BLaER1 (cell line): Measurements from ENCODE around the gene NBPF1.
A peak's percentile ranks its signal among the peaks of the same experiment; 100 is the strongest.
"Not testable (repeated sequence)": the region's sequence is repeated elsewhere in the genome, so short reads cannot be mapped to it uniquely, and the experiment has no call there.

Source experiments
- H3K27ac ChIP-seq: shearing (Covaris generic); formaldehyde crosslinking; 2 replicates; pipeline ENCODE4 v1.8.1; 2022
- H3K27me3 ChIP-seq: shearing (Covaris generic); formaldehyde crosslinking; 2 replicates; pipeline ENCODE4 v1.8.1; 2022
- H3K36me3 ChIP-seq: shearing (Covaris generic); formaldehyde crosslinking; 2 replicates; pipeline ENCODE4 v1.8.1; 2022
- H3K4me1 ChIP-seq: shearing (Covaris generic); formaldehyde crosslinking; 2 replicates; pipeline ENCODE4 v1.8.1; 2022
- H3K4me2 ChIP-seq: shearing (Covaris generic); formaldehyde crosslinking; 2 replicates; pipeline ENCODE4 v1.8.1; 2022
- H3K4me3 ChIP-seq: shearing (Covaris generic); formaldehyde crosslinking; 2 replicates; pipeline ENCODE4 v1.8.1; 2022
- H3K9ac ChIP-seq: shearing (Covaris generic); formaldehyde crosslinking; 2 replicates; pipeline ENCODE4 v1.8.1; 2022
- H3K9me3 ChIP-seq: shearing (Covaris generic); formaldehyde crosslinking; 2 replicates; pipeline ENCODE4 v1.8.1; 2022
- H4K20me1 ChIP-seq: shearing (Covaris generic); formaldehyde crosslinking; 2 replicates; pipeline ENCODE4 v1.8.1; 2022
- Cebpa-rat ChIP-seq: shearing (Covaris generic); IDR thresholded peaks from 2 replicates; pipeline ENCODE4 v1.8.1; 2022

The NBPF1 gene

DNA sequence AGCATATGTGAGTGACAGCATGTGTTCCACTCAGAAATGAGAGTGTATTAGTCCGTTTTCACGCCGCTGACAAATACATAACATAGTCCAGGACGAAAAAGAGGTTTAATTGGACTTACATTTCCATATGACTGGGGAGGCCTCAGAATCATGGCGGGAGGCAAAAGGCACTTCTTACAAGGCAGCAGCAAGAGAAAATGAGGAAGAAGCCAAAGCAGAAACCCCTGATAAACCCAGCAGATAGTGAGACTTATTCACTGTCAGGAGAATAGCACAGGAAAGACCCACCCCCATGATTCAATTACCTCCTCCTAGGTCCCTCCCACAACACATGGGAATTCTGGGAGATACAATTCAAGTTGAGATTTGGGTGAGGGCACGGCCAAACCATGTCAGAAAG lies 75.8 kb downstream of the NBPF1 start:
- H3K4me3 ChIP-seq, H3K27ac ChIP-seq, H3K36me3 ChIP-seq, H4K20me1 ChIP-seq, H3K9ac ChIP-seq: not testable (repeated sequence)
- Histone ChIP-seq H3K4me1 (peaks cover 25% of the 10 kb centered on the region), H3K4me2 (peak overlapping the region; percentile 53), H3K9me3 (peaks cover 14% of the 10 kb centered on the region), H3K27me3 (peaks cover 16% of the 10 kb centered on the region)

DNA sequence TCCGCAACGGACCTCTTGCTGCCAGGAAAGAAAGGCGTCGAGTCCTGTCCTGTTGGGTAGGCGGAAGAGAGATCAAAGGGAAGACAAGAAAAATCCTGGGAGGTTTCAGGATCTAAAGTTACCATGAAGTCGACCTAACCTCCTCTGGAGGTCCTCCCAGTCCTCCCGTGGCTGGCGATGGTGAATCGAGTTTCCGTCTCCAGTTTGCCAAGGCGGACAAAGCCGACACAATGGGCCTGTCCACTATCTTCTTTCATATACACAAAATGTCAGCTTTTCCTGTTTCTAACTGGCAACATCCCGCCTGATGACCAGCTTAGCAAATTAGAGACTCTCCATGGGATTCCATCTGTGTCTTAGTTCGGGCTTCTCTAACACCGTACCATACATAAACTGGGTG lies 76.6 kb downstream of the NBPF1 start:
- H3K27me3 ChIP-seq, result peaks cover 16% of the 10 kb centered on the region
- H3K9ac ChIP-seq, H3K36me3 ChIP-seq, H3K27ac ChIP-seq, H3K4me3 ChIP-seq, H4K20me1 ChIP-seq: not testable (repeated sequence)
- H3K4me2 ChIP-seq, result peak overlapping the region; percentile 52
- H3K9me3 ChIP-seq, result peaks cover 14% of the 10 kb centered on the region
- H3K4me1 ChIP-seq, result peaks cover 25% of the 10 kb centered on the region

DNA sequence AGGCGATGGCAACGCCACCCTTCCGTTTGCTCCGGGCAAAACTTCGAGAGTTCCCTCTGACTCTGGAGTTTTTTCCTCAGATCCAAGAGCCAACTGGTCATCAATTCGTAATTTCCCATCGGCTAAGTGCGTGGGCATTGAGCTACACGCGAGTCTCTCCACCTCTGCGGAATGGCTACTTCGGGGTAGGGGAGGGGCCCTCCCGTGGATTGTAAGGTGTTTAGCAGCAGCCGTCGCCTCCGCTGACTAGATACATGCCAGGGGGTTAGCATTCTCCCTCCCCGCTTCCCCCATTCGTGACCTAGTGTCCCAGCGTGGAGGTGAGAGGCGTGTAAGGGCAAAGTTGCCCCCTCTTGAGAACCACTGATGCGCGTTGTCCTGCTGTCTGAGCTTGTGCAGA lies 77.5 kb downstream of the NBPF1 start:
- not testable (repeated sequence) for H3K4me2 ChIP-seq, H3K4me3 ChIP-seq

GRCh38 chr1:16535487-16535886 lies 77.9 kb downstream of the NBPF1 start:
- Histone ChIP-seq H3K9me3 (peaks cover 14% of the 10 kb centered on the region), H3K4me1 (peaks cover 21% of the 10 kb centered on the region), H3K27me3 (peaks cover 16% of the 10 kb centered on the region)
- H3K27ac ChIP-seq, H3K4me2 ChIP-seq, H3K36me3 ChIP-seq, H3K4me3 ChIP-seq, H3K9ac ChIP-seq, H4K20me1 ChIP-seq: not testable (repeated sequence)

More for the DNA sequence above, 77.5 kb downstream of the NBPF1 start:
- H4K20me1 ChIP-seq, H3K36me3 ChIP-seq, H3K9ac ChIP-seq, H3K27ac ChIP-seq: not testable (repeated sequence)
- Histone ChIP-seq H3K4me1 (peaks cover 25% of the 10 kb centered on the region), H3K9me3 (peaks cover 14% of the 10 kb centered on the region), H3K27me3 (peaks cover 16% of the 10 kb centered on the region)

DNA sequence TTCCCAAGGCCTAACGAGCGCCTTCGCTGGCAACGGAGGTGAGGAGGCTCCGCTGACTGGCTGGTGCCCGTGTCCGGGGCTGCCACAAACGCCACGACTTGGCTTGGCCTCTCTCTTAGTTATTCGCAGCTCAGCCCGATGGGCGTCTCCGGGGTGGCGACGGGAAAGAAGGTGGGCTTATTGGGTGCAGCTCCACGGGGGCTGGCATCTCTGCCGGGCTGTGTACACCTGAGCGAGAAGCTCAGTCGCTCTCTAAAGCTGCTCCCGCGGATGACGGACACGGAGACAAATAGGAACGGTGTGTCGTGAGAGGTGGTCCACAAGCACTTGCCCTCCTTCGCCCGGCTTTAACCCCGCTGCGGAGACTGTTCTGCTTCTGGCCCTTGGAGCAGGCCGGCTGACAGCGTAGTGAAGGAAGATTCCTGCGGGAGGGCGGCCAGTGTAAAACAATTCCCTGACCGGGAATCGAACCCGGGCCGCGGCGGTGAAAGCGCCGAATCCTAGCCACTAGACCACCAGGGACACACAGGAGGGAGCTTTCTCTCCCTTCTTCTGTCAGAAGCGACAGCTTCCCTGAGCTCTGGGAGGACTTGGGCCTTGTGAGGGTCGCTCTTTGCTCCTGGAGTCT lies 78.4 kb downstream of the NBPF1 start:
- not testable (repeated sequence) for H3K9ac ChIP-seq, H3K4me3 ChIP-seq, H3K36me3 ChIP-seq, H3K27ac ChIP-seq, H3K4me2 ChIP-seq, H4K20me1 ChIP-seq
- Histone ChIP-seq H3K9me3 (peaks cover 14% of the 10 kb centered on the region), H3K27me3 (peaks cover 16% of the 10 kb centered on the region), H3K4me1 (peaks cover 15% of the 10 kb centered on the region)

GRCh38 chr1:16534239-16534828 lies 79.0 kb downstream of the NBPF1 start:
- H3K4me2 ChIP-seq, result not testable (repeated sequence)

GRCh38 chr1:16532235-16532991 lies 81.0 kb downstream of the NBPF1 start:
- not testable (repeated sequence) for H3K27ac ChIP-seq, H3K9ac ChIP-seq, H3K4me2 ChIP-seq, H4K20me1 ChIP-seq, H3K36me3 ChIP-seq, H3K4me1 ChIP-seq, H3K4me3 ChIP-seq
- Histone ChIP-seq H3K9me3 (peaks cover 14% of the 10 kb centered on the region), H3K27me3 (peaks cover 16% of the 10 kb centered on the region)

More at GRCh38 chr1:16534239-16534828, 79.0 kb downstream of the NBPF1 start:
- not testable (repeated sequence) for H3K4me3 ChIP-seq, H3K9ac ChIP-seq, H4K20me1 ChIP-seq, H3K27ac ChIP-seq, H3K36me3 ChIP-seq
- Histone ChIP-seq H3K27me3 (peaks cover 16% of the 10 kb centered on the region), H3K9me3 (peaks cover 14% of the 10 kb centered on the region), H3K4me1 (peaks cover 15% of the 10 kb centered on the region)

- H3K4me3 ChIP-seq, H3K4me2 ChIP-seq, H3K9me3 ChIP-seq, H3K4me1 ChIP-seq, H3K27me3 ChIP-seq, H3K27ac ChIP-seq, H3K36me3 ChIP-seq, H3K9ac ChIP-seq, H4K20me1 ChIP-seq: not testable (repeated sequence)
Observed at GRCh38 chr1:16528338-16528737, 85.0 kb downstream of the NBPF1 start.

GRCh38 chr1:16525769-16526168 lies 87.6 kb downstream of the NBPF1 start:
- H3K27ac ChIP-seq, H3K9ac ChIP-seq, H3K9me3 ChIP-seq, H3K4me3 ChIP-seq, H3K4me2 ChIP-seq, H3K4me1 ChIP-seq, H3K27me3 ChIP-seq, H3K36me3 ChIP-seq, H4K20me1 ChIP-seq: not testable (repeated sequence)

GRCh38 chr1:16521679-16522078 lies 91.7 kb downstream of the NBPF1 start:
- not testable (repeated sequence) for H3K4me3 ChIP-seq, H3K4me1 ChIP-seq, H3K9ac ChIP-seq, H3K4me2 ChIP-seq, H3K9me3 ChIP-seq, H3K36me3 ChIP-seq, H4K20me1 ChIP-seq, H3K27ac ChIP-seq, H3K27me3 ChIP-seq

- Histone ChIP-seq H3K36me3 (no peaks in the 10 kb centered on the region), H3K27me3 (peaks cover 5% of the 10 kb centered on the region; the same call in 1 of the 2 replicates), H3K9me3 (no peaks in the 10 kb centered on the region), H3K4me1 (no peaks in the 10 kb centered on the region), H4K20me1 (no peaks in the 10 kb centered on the region), H3K4me3 (no peak overlapping the region), H3K9ac (no peak overlapping the region), H3K27ac (no peak overlapping the region), H3K4me2 (no peak overlapping the region)
- no peak for TF ChIP-seq Cebpa-rat
Observed at GRCh38 chr1:16521288-16521583, 92.1 kb downstream of the NBPF1 start.

DNA sequence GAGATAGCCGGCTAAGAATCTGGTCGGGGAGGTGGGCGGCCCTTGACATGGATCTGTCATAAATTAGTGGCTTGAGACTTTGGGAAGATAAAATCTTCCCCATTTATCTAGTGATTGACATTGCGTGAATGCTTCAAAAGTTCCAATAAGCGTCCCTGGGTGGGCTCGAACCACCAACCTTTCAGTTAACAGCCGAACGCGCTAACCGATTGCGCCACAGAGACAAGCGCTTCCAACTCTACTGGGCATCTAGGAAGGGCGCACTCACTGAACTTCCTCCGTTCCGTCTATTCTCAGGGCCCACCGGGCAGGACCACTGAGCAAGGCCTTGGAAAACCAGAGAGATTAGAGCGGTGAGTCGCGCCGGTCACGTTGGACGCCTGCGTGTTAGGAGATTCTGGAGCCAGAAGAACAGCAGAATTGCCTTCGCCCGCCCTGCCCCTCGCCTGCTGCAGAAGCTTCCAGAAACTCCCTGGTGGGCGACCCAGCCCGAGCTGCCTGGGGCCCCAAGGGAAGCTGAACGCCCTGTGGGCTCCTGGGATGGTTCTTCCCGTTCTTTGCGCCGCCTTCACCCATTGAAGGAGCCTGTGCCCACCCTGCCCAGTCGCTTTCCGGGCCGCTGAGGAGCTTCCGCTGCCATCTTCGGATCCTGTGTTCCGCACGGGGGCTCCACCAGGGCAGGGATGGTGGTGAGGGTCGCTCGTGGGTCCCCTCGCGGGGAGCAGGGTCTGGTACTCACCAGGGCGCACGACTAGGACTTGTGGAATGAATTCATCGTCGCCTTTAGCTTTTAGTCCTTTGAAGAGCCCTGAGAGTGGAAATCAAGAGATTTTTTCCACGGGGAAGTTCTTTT lies 92.7 kb downstream of the NBPF1 start:
- not testable (repeated sequence) for H3K4me2 ChIP-seq, H3K4me3 ChIP-seq, H4K20me1 ChIP-seq, H3K36me3 ChIP-seq, H3K9me3 ChIP-seq, H3K27ac ChIP-seq, H3K9ac ChIP-seq, H3K4me1 ChIP-seq, H3K27me3 ChIP-seq

DNA sequence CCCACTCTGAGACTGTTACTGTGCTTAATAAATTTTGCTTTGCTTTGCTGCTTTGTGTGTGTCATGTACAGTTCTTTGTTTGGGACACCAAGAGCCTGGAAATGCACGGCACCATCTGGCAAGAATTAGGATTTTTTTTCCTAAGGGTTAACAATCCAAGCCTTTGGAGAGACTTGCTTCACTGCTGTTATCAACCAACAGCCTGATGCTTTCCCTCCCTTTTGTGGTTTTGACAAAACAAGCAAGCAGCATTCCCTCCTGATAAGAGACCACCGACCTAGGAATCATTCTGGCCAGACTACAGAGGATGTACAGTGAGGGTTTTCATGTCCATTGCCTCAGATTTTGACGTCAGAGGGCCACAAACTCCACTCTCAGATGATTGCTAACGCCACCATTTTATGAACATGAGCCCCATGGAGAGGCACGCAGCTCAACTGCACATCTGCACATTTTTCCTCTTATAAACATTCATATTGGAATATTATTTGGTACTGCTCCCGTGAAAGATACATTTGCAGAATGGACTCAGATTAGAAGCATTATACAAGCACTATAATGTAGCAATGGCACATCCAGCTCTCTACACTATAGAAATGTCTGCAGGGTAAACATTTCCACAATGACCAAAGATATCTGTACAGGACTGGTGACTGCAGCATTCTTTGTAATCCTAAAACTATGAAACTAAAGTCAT lies 94.0 kb downstream of the NBPF1 start:
- H3K27me3 ChIP-seq, H3K9me3 ChIP-seq, H3K9ac ChIP-seq, H3K4me1 ChIP-seq, H3K4me2 ChIP-seq, H3K27ac ChIP-seq, H4K20me1 ChIP-seq, H3K4me3 ChIP-seq, H3K36me3 ChIP-seq: not testable (repeated sequence)

DNA sequence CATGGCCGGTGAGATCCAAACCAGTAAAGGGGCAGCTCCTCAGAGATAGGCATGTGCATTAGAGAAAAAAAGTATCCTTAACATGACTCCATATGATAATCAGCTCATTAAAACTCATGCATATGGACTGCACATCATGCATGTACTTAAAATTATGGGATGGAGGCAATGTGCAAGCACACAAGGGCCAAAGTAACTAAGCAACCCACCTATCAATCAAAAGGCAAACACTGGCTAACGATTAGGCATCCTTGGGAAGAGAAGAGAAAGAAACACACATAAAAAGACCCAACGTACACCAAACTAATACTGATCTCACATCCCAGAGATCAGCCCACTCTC lies 94.5 kb downstream of the NBPF1 start:
- H3K36me3 ChIP-seq, H3K27me3 ChIP-seq, H4K20me1 ChIP-seq, H3K4me3 ChIP-seq, H3K4me2 ChIP-seq, H3K9ac ChIP-seq, H3K27ac ChIP-seq, H3K9me3 ChIP-seq, H3K4me1 ChIP-seq: not testable (repeated sequence)
